Urinary bladder (tissue), 4 donors: ENCODE measurements around the gene NOM1. TPM values are rescaled to one million over a fixed set of nuclear protein-coding genes. Genes with fewer than 3 reads are reported as not detected.
A peak's percentile ranks its signal among the peaks of the same experiment; 100 is the strongest.
"Not testable (repeated sequence)": the region's sequence is repeated elsewhere in the genome, so short reads cannot be mapped to it uniquely, and the experiment has no call there.

Experiments
- DNase-seq: peaks from one replicate; pipeline ENCODE4 v3.0.0-alpha.2; 2015; ENCODE audit errors: extremely low spot score
- H3K27ac ChIP-seq: one replicate; pipeline ENCODE4 v1.5.1; 2013; ENCODE audit warnings: low read depth, mild to moderate bottlenecking, moderate library complexity
- H3K36me3 ChIP-seq: one replicate; pipeline ENCODE4 v1.6.1; 2013; ENCODE audit warnings: mild to moderate bottlenecking, moderate library complexity; ENCODE audit not compliant: insufficient read depth
- H3K4me1 ChIP-seq: one replicate; pipeline ENCODE4 v1.6.1; 2013; ENCODE audit warnings: mild to moderate bottlenecking, moderate library complexity; ENCODE audit not compliant: insufficient read depth
- H3K4me3 ChIP-seq: one replicate; pipeline ENCODE4 v1.5.1; 2013; ENCODE audit warnings: low read depth, low read length
- WGBS: extraction: QIAGEN DNeasy Blood & Tissue Kit; methylation state at CpG from one replicate; pipeline ENCODE4 v1.1.7; 2013; 5-methylcytosine and 5-hydroxymethylcytosine counted together
- polyA plus RNA-seq: library from polyadenylated mRNA; stranded (reverse); fragments of 200-250 nt; gene quantifications from one replicate; pipeline ENCODE4 v1.2.3, GENCODE V29; 2013
- total RNA-seq: library from RNA; depleted of rRNA; stranded (reverse); fragments of >200 nt; gene quantifications from one replicate; pipeline ENCODE4 v1.2.3, GENCODE V29; 2014
- donor health status: healthy with polysubstance abuse.
- donor health status: healthy.

NOM1 gene
- total RNA-seq = 24.7 TPM
- polyA plus RNA-seq = 9.2 TPM

- peak; percentile 52 for DNase-seq
- H3K36me3 ChIP-seq = peaks cover 2% of the 10 kb centered on the region
- H3K4me3 ChIP-seq = peak within 1 kb of the TSS; percentile 99
- no peak within 1 kb of the TSS for H3K27ac ChIP-seq
- H3K4me1 ChIP-seq = peaks cover 2% of the 10 kb centered on the region
- WGBS = under 1% methylated on average over 115 of the region's 115 CpGs
These were observed at the start of gene NOM1 for GRCh38 chr7:156949541-156950380. Gene NOM1, plus strand, starts transcription at chr7:156949712. Its CDS starts 26 bp downstream, at chr7:156949738.

- not testable (repeated sequence) for DNase-seq, H3K27ac ChIP-seq, H3K4me1 ChIP-seq, H3K4me3 ChIP-seq, H3K36me3 ChIP-seq
- 76% methylated on average over 9 of the region's 9 CpGs for WGBS
These were observed 49.4 kb upstream of the NOM1 start for GRCh38 chr7:156900093-156900492.

- WGBS = 47% methylated on average over 10 of the region's 10 CpGs
- no peak for DNase-seq
- H3K4me1 ChIP-seq = no peaks in the 10 kb centered on the region
- no peaks in the 10 kb centered on the region for H3K36me3 ChIP-seq
- peak overlapping the region; percentile 68 for H3K27ac ChIP-seq
- no peak overlapping the region for H3K4me3 ChIP-seq
These were observed 46.1 kb upstream of the NOM1 start for GRCh38 chr7:156903232-156903909.

GRCh38 chr7:156906200-156906649, 43.3 kb upstream of the NOM1 start:
- Histone ChIP-seq H3K4me3 (no peak overlapping the region), H3K36me3 (no peaks in the 10 kb centered on the region), H3K27ac (no peak overlapping the region), H3K4me1 (no peaks in the 10 kb centered on the region)
- WGBS = 48% methylated on average over 4 of the region's 4 CpGs
- DNase-seq = no peak

GRCh38 chr7:156907656-156908055, 41.9 kb upstream of the NOM1 start:
- no peak for DNase-seq

GRCh38 chr7:156909574-156910252, 39.8 kb upstream of the NOM1 start:
- not testable (repeated sequence) for DNase-seq, H3K36me3 ChIP-seq, H3K4me3 ChIP-seq, H3K27ac ChIP-seq, H3K4me1 ChIP-seq
- WGBS = 71% methylated on average over 3 of the region's 3 CpGs

More at GRCh38 chr7:156907656-156908055, 41.9 kb upstream of the NOM1 start:
- Histone ChIP-seq H3K36me3 (no peaks in the 10 kb centered on the region), H3K27ac (no peak overlapping the region), H3K4me3 (no peak overlapping the region), H3K4me1 (no peaks in the 10 kb centered on the region)
- 54% methylated on average over 4 of the region's 4 CpGs for WGBS

GRCh38 chr7:156918635-156919034, 30.9 kb upstream of the NOM1 start:
- WGBS = 59% methylated on average over 1 of the region's 1 CpG
- no peak for DNase-seq
- Histone ChIP-seq H3K4me1 (no peaks in the 10 kb centered on the region), H3K36me3 (no peaks in the 10 kb centered on the region), H3K4me3 (no peak overlapping the region), H3K27ac (no peak overlapping the region)

- no peak for DNase-seq
- WGBS = 81% methylated on average over 19 of the region's 19 CpGs
- H3K4me1 ChIP-seq = no peaks in the 10 kb centered on the region
These were observed 30.3 kb upstream of the NOM1 start for GRCh38 chr7:156919132-156919713.

GRCh38 chr7:156920076-156920475, 29.4 kb upstream of the NOM1 start:
- 74% methylated on average over 5 of the region's 5 CpGs for WGBS
- DNase-seq = no peak
- no peak overlapping the region for H3K27ac ChIP-seq
- H3K36me3 ChIP-seq = no peaks in the 10 kb centered on the region
- H3K4me3 ChIP-seq = no peak overlapping the region
- no peaks in the 10 kb centered on the region for H3K4me1 ChIP-seq

More at GRCh38 chr7:156919132-156919713, 30.3 kb upstream of the NOM1 start:
- Histone ChIP-seq H3K36me3 (no peaks in the 10 kb centered on the region), H3K4me3 (no peak overlapping the region), H3K27ac (no peak overlapping the region)

- 84% methylated on average over 24 of the region's 24 CpGs for WGBS
- not testable (repeated sequence) for DNase-seq, H3K27ac ChIP-seq, H3K36me3 ChIP-seq, H3K4me1 ChIP-seq, H3K4me3 ChIP-seq
These were observed 28.8 kb upstream of the NOM1 start for GRCh38 chr7:156920487-156921373.

GRCh38 chr7:156922304-156922703, 27.2 kb upstream of the NOM1 start:
- not testable (repeated sequence) for H3K4me1 ChIP-seq, H3K4me3 ChIP-seq, H3K27ac ChIP-seq, DNase-seq, H3K36me3 ChIP-seq
- WGBS = 58% methylated on average over 6 of the region's 6 CpGs

- 91% methylated on average over 12 of the region's 12 CpGs for WGBS
- not testable (repeated sequence) for H3K36me3 ChIP-seq, DNase-seq, H3K4me1 ChIP-seq, H3K4me3 ChIP-seq, H3K27ac ChIP-seq
These were observed 23.7 kb upstream of the NOM1 start for GRCh38 chr7:156925821-156926220.
